B cell (primary cell): ENCODE measurements around the gene TFDP1. TPM values are rescaled to one million over a fixed set of nuclear protein-coding genes. Genes with fewer than 3 reads are reported as not detected.

Source experiments
- ATAC-seq: fragments of 200-7000 bp; cut with Tn5 transposase; one replicate; pipeline ENCODE4 v1.10.0; 2021; ENCODE audit warnings: low read depth, mild to moderate bottlenecking, moderate number of reproducible peaks, moderate library complexity
- CTCF ChIA-PET: fragments of 350-600 bp; sonication (Branson Sonifier 250); formaldehyde crosslinking; loops from one replicate; lab custom pipeline; 2021; ENCODE audit warnings: antibody characterized with exemption, inconsistent platforms; lab: Charles Lee
- POLR2A ChIA-PET: fragments of 350-600 bp; sonication (Branson Sonifier 250); formaldehyde crosslinking; loops from one replicate; lab custom pipeline; 2021; ENCODE audit warnings: antibody characterized with exemption; lab: Charles Lee
- DNase-seq: peaks from one replicate; pipeline ENCODE4 v3.0.0; 2013
- H2AFZ ChIP-seq: 2 replicates; pipeline ENCODE4 v1.6.1; 2012; ENCODE audit warnings: mild to moderate bottlenecking, low read depth, low read length; ENCODE audit not compliant: insufficient read depth, poor library complexity, severe bottlenecking
- H3K27ac ChIP-seq, 2 donors: 1 replicate in 1 of 2; 2 replicates in 1 of 2; pipeline ENCODE4 v1.5.1; 2012 to 2013; ENCODE audit warnings: low read length in 2 of 2, mild to moderate bottlenecking in 2 of 2, moderate library complexity in 1 of 2
- H3K27me3 ChIP-seq, 4 experiments: fragments of 200-600 bp in 1 of 4; sonication (generic) in 1 of 4; replicated peaks in 1 of 4; 1 replicate in 2 of 4; 2 replicates in 2 of 4; pipeline versions ENCODE4 v1.6.1 to v1.7.0; 2013 to 2016; ENCODE audit warnings: low read length in 3 of 4, mild to moderate bottlenecking in 2 of 4, mixed read lengths in 1 of 4, moderate library complexity in 1 of 4; ENCODE audit not compliant: insufficient read depth in 4 of 4, control insufficient read depth in 3 of 4; ENCODE audit errors: control extremely low read depth in 1 of 4
- H3K36me3 ChIP-seq, 2 experiments: replicated peaks in 1 of 2; 1 replicate in 1 of 2; 2 replicates in 1 of 2; pipeline versions ENCODE4 v1.6.1 to v1.7.1; 2013; ENCODE audit warnings: low read length in 1 of 2; ENCODE audit not compliant: insufficient read depth in 2 of 2, control insufficient read depth in 1 of 2; ENCODE audit errors: control extremely low read depth in 1 of 2, extremely low read depth in 1 of 2
- H3K4me1 ChIP-seq, 2 donors: fragments of 200-600 bp in 1 of 2; sonication (generic) in 1 of 2; 1 replicate in 1 of 2; 2 replicates in 1 of 2; pipeline versions ENCODE4 v1.5.1 to v1.6.1; 2013 to 2017; ENCODE audit warnings: low read length in 2 of 2; ENCODE audit not compliant: control insufficient read depth in 2 of 2, insufficient read depth in 2 of 2
- H3K4me2 ChIP-seq: replicated peaks from 2 replicates; pipeline ENCODE3; 2012; ENCODE audit warnings: mild to moderate bottlenecking, low read depth, low read length; ENCODE audit not compliant: poor library complexity, severe bottlenecking
- H3K4me3 ChIP-seq, 5 experiments: fragments of 200-600 bp in 1 of 5; sonication (generic) in 1 of 5; 1 replicate in 3 of 5; 2 replicates in 2 of 5; pipeline versions ENCODE4 v1.5.1 to v1.7.0; 2011 to 2016; ENCODE audit warnings: low read length in 4 of 5, mild to moderate bottlenecking in 4 of 5, low read depth in 2 of 5, control low read depth in 1 of 5, moderate library complexity in 1 of 5; ENCODE audit not compliant: insufficient read depth in 1 of 5; ENCODE audit errors: control extremely low read depth in 1 of 5, extremely low read depth in 1 of 5
- H3K79me2 ChIP-seq: fragments of 200-600 bp; sonication (generic); one replicate; pipeline ENCODE4 v1.6.0; 2016; ENCODE audit warnings: low read length; ENCODE audit not compliant: control insufficient read depth, insufficient read depth
- H3K9ac ChIP-seq: fragments of 200-600 bp; sonication (generic); 2 replicates; pipeline ENCODE4 v1.6.1; 2017; ENCODE audit warnings: mild to moderate bottlenecking, low read length, moderate library complexity
- H3K9me3 ChIP-seq, 3 donors: one replicate each; pipeline versions ENCODE4 v1.6.1 to v1.7.1; 2013; ENCODE audit warnings: low read length in 2 of 3; ENCODE audit not compliant: control insufficient read depth in 2 of 3, insufficient read depth in 1 of 3; ENCODE audit errors: control extremely low read depth in 1 of 3
- H4K20me1 ChIP-seq: 2 replicates; pipeline ENCODE4 v1.6.0; 2012; ENCODE audit warnings: mild to moderate bottlenecking, low read length; ENCODE audit not compliant: insufficient read depth, control insufficient read depth, poor library complexity, severe bottlenecking
- H3K27ac Mint-ChIP-seq: one replicate; pipeline ENCODE4 v1.8.0; 2021; ENCODE audit warnings: mixed read lengths
- H3K27me3 Mint-ChIP-seq: one replicate; pipeline ENCODE4 v1.8.0; 2021; ENCODE audit warnings: mixed read lengths
- H3K4me1 Mint-ChIP-seq: one replicate; pipeline ENCODE4 v1.8.0; 2021; ENCODE audit warnings: mixed read lengths
- H3K4me3 Mint-ChIP-seq: one replicate; pipeline ENCODE4 v1.8.0; 2021; ENCODE audit warnings: mixed read lengths
- H3K9me3 Mint-ChIP-seq: one replicate; pipeline ENCODE4 v1.8.0; 2022; ENCODE audit warnings: mixed read lengths; ENCODE audit not compliant: insufficient read depth
- EZH2 ChIP-seq: IDR thresholded peaks from 2 replicates; pipeline ENCODE4 v1.6.1; 2012; ENCODE audit warnings: borderline replicate concordance, low read depth, mild to moderate bottlenecking, moderate library complexity, low read length; ENCODE audit not compliant: insufficient read depth, poor library complexity, severe bottlenecking
- WGBS: methylation state at CpG from one replicate; pipeline ENCODE4 v1.1.5; 2013; ENCODE audit warnings: missing lambda C conversion rate; ENCODE audit not compliant: insufficient coverage; 5-methylcytosine and 5-hydroxymethylcytosine counted together
- intact Hi-C: fragments of 100-400 bp; cut with micrococcal nuclease; formaldehyde crosslinking; loops from one replicate; pipeline ENCODE4 v1.10.0; 2022
- polyA plus RNA-seq: library from polyadenylated mRNA; depleted of rRNA; stranded (reverse); fragments of >200 nt; gene quantifications from 2 replicates; pipeline ENCODE4 v1.2.3, GENCODE V29; 2012
- total RNA-seq, 2 donors: library from RNA; stranded (reverse); fragments of 120-200 nt in 1 of 2; gene quantifications; 1 replicate in 1 of 2; 2 replicates in 1 of 2; pipeline versions ENCODE4 v1.2.3 to v1.2.4, GENCODE V29; 2013 to 2022
- TF ChIP-seq, protein P1 (sequence below): fragments of 200-600 bp; IDR thresholded peaks from one replicate; pipeline ENCODE4 v1.8.0; 2022; ENCODE audit warnings: antibody characterized with exemption, mild to moderate bottlenecking

TFDP1 gene
- total and polyA plus RNA-seq, 2 donors (not counting 1 experiment from before 2014, with no cell fraction given): 19.1 to 31.1 TPM

DNA sequence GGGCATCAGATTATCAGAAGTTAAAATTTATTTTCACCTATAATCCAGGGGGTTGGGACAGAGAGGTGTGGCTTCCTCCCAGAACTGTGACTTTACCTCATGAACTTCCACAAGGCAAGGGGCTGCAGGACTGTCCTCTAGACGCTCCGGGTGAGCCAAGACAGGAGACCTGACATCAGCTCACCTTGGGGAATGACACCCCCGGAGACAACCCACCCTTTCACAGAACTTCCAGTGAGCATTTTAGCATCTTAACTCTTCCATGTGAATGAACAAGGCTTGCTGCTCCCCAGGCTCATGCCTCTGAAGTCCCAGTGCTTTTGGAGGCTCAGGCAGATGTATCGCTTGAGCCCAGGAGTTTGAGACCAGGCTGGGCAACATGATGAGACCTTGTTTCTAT, 29.4 kb upstream of the TFDP1 start:
- intact Hi-C loops: no loop called here
- ATAC-seq: no peak
- CTCF ChIA-PET: no interaction called here
- Mint-ChIP-seq H3K27ac (no peak overlapping the region), H3K27me3 (no peaks in the 10 kb centered on the region), H3K4me3 (no peak overlapping the region), H3K9me3 (no peaks in the 10 kb centered on the region), H3K4me1 (peaks cover 28% of the 10 kb centered on the region)
- no peak overlapping the region for H3K4me2 ChIP-seq
- H3K4me3 ChIP-seq: no peak overlapping the region
- H4K20me1 ChIP-seq: no peaks in the 10 kb centered on the region
- H3K36me3 ChIP-seq: peaks cover 0 to 6% of the 10 kb centered on the region in 2 experiments
- H2AFZ ChIP-seq: no peak overlapping the region
- H3K9me3 ChIP-seq: no peaks in the 10 kb centered on the region
- H3K27me3 ChIP-seq: no peaks in the 10 kb centered on the region
- peaks cover 3 to 27% of the 10 kb centered on the region in 2 donors for H3K4me1 ChIP-seq
- WGBS: 100% methylated on average over 3 of the region's 4 CpGs
- TF ChIP-seq EZH2: no peak
- TF ChIP-seq, protein P1, sequence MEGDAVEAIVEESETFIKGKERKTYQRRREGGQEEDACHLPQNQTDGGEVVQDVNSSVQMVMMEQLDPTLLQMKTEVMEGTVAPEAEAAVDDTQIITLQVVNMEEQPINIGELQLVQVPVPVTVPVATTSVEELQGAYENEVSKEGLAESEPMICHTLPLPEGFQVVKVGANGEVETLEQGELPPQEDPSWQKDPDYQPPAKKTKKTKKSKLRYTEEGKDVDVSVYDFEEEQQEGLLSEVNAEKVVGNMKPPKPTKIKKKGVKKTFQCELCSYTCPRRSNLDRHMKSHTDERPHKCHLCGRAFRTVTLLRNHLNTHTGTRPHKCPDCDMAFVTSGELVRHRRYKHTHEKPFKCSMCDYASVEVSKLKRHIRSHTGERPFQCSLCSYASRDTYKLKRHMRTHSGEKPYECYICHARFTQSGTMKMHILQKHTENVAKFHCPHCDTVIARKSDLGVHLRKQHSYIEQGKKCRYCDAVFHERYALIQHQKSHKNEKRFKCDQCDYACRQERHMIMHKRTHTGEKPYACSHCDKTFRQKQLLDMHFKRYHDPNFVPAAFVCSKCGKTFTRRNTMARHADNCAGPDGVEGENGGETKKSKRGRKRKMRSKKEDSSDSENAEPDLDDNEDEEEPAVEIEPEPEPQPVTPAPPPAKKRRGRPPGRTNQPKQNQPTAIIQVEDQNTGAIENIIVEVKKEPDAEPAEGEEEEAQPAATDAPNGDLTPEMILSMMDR: no peak
- POLR2A ChIA-PET: no interaction called here
- H3K27ac ChIP-seq: no peak overlapping the region
- DNase-seq: no peak
- H3K9ac ChIP-seq: no peak overlapping the region
- H3K79me2 ChIP-seq: no peaks in the 10 kb centered on the region

DNA sequence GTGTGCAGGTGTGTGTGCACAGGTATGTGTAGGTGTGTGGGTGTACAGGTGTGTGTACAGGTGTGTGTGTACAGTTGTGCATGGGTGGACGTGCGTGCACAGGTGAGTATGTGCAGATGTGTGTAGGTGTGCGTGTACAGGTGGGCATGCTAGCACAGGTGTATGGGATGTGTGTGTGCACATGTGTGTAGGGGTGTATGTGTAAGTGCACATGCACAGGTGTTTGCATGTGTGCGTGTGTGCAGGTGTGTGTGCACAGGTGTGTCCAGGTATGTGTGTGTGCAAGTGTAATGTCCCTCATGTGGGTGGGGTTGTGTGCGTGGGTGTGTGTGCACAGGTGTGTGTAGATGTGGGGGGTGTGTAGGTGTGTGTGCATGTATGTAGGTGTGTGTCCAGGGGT, 27.5 kb upstream of the TFDP1 start:
- no peak for ATAC-seq

More for the DNA sequence above, 27.5 kb upstream of the TFDP1 start:
- peaks cover 3 to 27% of the 10 kb centered on the region in 2 donors for H3K4me1 ChIP-seq
- no peak overlapping the region for H3K27ac ChIP-seq
- WGBS: 94% methylated on average over 5 of the region's 5 CpGs
- no peak overlapping the region for H3K9ac ChIP-seq
- TF ChIP-seq, protein P1: no peak
- TF ChIP-seq EZH2: no peak
- peak overlapping the region; percentile 68 for H3K4me3 Mint-ChIP-seq
- H3K36me3 ChIP-seq: peaks cover 0 to 3% of the 10 kb centered on the region in 2 experiments
- no peaks in the 10 kb centered on the region for H3K27me3 ChIP-seq
- peaks cover 28% of the 10 kb centered on the region for H3K4me1 Mint-ChIP-seq
- no peaks in the 10 kb centered on the region for H3K27me3 Mint-ChIP-seq
- intact Hi-C loops: no loop called here
- H3K4me3 ChIP-seq: no peak overlapping the region
- no peaks in the 10 kb centered on the region for H3K9me3 Mint-ChIP-seq
- CTCF ChIA-PET: interaction anchor here (0.6 kb wide), 1 partner anchor 34 kb away, joined by 4 read pairs; no protein-coding TSS in a partner anchor
- H3K27ac Mint-ChIP-seq: peak overlapping the region; percentile 46
- no peak for DNase-seq
- H2AFZ ChIP-seq: no peak overlapping the region
- H3K9me3 ChIP-seq: no peaks in the 10 kb centered on the region
- POLR2A ChIA-PET: no interaction called here
- peak overlapping the region; percentile 30 for H3K4me2 ChIP-seq
- H4K20me1 ChIP-seq: no peaks in the 10 kb centered on the region
- no peaks in the 10 kb centered on the region for H3K79me2 ChIP-seq
